Raji (cell line): ENCODE measurements around the gene IGF2BP1.

ENCODE experiments used
- POLR2A ChIP-seq: IDR thresholded peaks from 2 replicates; pipeline ENCODE4 v1.6.1; 2011; ENCODE audit warnings: low read depth, low read length, control low read depth; ENCODE audit not compliant: insufficient read depth

IGF2BP1 gene

DNA sequence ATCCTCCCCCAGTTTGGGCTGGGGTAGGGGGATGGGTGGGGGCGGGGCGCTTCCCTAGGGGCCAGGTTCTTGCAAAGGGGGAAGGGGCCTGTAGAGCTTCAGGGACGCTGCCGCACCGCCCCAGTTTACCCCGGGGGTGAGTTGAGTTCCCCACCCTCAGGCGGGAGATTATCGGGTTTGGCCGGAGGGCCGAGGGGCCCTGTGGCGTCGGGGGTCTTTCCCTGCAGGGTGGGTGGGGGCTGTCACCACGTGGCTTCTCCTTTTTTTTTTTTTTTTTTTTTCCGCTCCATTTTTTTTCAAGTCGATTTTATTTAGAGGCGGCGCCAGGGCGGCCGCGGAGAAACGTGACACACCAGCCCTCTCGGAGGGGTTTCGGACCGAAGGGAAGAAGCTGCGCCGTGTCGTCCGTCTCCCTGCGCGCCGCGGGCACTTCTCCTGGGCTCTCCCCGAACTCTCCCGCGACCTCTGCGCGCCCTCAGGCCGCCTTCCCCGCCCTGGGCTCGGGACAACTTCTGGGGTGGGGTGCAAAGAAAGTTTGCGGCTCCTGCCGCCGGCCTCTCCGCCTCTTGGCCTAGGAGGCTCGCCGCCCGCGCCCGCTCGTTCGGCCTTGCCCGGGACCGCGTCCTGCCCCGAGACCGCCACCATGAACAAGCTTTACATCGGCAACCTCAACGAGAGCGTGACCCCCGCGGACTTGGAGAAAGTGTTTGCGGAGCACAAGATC, at the start of gene IGF2BP1:
IGF2BP1 (plus strand) TSS at position 283 of the 724 bp plus-strand sequence; CDS start at position 644, 361 bp downstream.
- no peak for TF ChIP-seq POLR2A

DNA sequence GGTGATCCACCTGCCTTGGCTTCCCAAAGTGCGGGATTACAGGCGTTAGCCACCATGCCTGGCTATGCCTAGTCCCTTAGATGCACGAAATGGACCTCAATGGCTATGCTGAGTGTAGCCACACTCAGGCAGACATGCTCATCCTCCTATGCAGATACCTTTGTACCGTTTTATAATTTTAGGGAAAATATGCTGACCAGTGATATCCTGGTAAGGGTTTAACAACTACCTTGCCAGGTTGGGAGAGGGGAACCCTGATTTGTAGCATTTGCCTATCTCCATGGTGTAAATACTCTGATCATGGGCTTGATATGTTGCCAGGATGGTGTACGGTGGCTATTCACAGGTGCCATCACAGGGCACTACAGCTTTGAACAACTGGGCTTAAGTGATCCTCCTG, 45.6 kb upstream of the IGF2BP1 start:
- no peak for TF ChIP-seq POLR2A

DNA sequence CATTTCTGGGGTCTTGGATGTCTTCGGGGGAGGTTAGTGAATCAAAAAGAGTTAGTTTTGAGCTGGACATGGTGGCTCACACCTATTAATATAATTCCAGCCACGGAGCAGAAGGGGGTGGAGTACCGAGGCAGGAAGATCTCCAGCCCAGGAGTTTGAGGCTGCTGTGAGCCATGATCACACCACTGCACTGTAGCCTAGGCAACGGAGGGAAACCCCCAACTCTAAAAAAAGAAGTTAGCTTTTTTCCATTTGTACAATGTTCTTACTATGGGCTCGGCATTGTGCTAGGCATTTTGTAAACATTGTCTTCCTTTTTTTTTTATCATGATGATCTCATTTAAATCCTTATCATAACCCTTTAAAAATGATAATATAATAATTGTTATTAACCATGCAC, 44.3 kb upstream of the IGF2BP1 start:
- no peak for TF ChIP-seq POLR2A

DNA sequence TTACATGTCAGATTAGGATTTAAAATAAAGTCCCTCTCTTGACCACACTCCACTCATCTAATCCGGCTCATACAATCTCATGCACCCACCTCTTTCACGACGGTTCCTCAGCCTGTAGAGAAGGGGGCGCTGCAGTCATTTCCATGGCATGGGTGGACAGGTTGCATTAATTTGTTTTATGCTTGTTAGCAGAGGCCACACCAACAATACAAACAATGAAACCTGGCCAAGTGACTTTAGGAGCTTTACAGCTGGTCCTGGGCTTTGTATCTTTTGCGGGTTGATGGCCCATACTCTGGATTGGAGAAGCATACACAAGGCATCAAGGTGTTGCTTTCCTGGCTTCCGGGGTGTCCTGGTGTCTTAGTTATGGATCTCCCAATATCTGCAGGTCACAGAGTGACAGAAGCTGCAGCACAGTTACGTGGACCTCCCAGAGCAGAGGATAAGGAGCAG, 42.9 kb upstream of the IGF2BP1 start:
- TF ChIP-seq POLR2A, result no peak

DNA sequence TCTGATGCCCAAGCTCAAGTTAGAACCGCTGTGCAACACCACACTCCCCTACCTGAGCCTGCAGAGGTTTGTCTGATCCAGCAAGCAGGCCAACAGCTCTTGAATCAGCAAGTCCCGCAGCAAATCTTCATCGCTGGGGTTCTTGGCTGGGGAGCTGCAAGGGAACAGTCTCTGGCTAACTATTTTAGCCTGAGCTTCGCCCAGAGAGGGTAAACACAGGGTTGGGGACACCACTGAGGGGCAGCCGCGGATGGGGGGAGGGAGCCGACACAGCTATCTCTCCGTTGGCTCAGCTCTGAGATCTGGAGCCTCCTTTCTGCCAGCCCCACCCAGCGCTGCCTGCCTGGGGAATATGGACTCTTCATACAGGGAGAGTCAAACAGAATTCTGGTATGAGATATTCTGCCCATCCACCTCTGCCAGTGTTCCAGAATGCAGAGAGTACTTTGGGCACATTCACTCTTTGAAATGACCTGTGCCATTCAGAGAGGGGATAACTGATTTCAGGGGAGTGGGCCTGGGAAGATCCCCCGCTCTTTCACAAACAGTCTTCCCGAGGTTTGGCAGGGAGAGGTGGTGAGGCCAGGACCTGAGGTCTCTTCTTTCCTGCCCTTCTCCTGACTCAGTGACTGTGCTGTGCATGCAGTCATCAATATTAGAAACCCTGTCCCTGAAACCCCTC, 36.2 kb upstream of the IGF2BP1 start:
- TF ChIP-seq POLR2A, result no peak

DNA sequence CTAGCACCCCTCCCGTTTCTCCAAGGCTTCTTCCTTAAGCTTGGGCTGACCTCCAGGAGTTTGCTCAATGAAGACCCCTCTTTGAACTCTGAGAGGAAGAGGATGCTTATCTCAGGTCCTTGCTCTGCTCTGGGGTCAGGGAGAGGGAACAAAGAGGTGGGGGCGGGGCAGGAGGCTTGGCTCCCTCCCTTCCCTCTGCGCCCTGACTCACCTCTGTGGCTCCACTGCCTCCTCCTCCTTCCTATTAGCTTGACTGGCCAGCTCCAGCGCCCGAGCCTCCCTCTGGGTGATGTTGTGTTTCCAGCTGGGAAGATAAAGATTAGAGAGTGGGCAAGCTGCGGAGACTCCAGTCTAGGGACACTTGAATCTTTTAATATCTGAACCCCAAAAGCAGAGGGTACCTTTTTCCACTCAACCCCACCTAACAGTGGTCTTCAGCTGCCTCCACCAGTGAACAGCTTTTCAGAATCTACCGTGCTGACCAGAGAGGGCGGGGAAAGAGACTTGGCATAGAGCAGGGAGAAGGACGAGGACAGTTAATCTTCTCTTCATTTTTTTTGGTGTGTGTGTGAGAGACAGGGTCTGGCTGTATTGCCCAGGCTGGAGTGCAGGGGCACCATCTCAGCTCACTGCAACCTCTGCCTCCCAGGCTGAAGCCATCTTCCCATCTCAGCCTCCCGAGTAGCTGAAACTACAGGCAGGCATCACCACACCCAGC, 35.5 kb upstream of the IGF2BP1 start:
- TF ChIP-seq POLR2A, result no peak

DNA sequence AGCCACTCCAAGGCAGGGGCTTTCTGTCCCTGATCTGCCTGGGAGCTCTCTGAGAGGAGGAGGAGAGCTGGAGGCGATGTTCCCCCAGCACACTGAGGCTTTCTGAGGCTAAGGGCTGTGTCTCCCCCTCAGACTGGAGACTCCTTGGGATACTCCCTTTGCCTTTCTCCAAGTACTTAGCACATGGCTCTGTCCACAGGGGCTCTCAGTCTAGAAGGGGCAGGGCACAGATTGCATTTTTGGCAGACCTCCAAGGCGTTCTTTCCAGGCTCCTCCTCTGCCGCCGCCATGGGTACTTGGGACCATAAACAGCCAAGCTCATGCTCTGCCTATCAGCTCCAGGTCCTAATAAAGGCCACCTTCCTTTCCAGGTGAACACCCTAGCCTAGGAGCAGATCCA, 27.0 kb upstream of the IGF2BP1 start:
- TF ChIP-seq POLR2A, result no peak

DNA sequence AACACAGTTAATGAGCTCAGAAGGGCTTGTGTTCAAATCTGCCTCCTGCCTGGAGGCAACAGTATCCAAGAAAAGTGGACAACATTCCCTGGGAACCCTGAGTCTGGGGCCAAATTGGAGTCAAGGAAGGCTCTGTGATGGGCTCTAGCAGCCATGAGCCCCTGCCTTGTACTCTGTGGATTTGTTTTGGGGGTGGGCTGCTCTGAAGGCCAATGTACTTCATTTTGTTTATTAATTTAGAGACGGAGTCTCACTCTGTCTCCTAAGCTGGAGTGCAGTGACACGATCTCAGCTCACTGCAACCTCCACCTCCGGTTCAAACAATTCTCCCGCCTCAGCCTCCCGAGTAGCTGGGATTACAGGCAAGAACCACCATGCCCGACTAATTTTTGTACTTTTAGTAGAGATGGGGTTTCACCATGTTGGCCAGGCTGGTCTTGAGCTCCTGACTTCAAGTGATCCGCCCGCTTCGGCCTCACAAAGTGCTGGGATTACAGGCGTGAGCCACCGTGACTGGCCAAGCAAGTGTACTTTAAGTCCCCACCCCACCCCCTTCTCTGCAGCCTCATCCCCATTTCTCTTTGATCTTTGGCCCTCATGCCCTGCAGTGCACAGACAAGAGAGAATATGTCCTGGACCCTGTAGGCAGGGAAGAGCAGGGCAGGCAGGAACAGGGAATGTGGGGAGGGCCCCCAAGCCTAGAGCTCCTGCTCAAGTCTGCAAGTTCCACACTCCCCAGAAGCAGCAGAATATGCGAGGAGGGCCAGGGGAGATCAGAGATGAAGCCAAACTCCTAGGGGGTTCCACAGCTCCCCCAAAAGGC, 26.1 kb upstream of the IGF2BP1 start:
- no peak for TF ChIP-seq POLR2A

DNA sequence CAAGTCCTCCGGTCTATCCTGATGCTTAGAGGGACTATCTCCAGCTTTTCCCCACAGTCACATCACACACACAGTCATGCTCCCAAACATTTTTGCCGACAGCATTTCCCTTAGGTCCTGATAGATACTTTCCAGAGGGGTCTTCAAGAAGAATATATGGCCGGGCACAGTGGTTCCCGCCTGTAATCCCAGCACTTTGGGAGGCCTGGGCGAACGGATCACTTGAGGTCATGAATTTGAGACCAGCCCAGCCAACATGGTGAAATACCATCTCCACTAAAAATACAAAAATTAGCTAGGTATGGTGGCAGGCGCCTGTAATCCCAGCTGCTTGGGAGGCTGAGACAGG, 24.5 kb upstream of the IGF2BP1 start:
- no peak for TF ChIP-seq POLR2A

DNA sequence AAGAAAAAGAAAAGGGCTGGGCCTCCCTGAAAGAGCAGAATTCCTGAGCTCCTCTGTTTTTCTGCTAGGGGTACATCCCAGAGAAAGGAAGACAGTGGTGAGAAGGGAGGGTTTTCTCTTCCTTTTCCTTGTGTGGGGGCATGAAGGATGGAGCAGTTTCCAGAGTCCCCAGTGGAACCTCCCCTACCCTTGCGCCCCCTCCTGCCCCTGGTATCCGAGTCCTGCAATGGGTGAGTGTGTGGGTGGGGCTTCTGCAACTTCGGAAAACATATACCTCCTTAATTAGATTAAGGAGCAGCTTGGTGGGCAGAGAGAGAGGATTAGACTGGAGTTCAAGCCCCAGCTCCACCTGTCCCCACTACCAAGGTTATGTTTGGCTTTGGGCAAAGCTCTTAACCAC, 23.4 kb upstream of the IGF2BP1 start:
- TF ChIP-seq POLR2A, result no peak

DNA sequence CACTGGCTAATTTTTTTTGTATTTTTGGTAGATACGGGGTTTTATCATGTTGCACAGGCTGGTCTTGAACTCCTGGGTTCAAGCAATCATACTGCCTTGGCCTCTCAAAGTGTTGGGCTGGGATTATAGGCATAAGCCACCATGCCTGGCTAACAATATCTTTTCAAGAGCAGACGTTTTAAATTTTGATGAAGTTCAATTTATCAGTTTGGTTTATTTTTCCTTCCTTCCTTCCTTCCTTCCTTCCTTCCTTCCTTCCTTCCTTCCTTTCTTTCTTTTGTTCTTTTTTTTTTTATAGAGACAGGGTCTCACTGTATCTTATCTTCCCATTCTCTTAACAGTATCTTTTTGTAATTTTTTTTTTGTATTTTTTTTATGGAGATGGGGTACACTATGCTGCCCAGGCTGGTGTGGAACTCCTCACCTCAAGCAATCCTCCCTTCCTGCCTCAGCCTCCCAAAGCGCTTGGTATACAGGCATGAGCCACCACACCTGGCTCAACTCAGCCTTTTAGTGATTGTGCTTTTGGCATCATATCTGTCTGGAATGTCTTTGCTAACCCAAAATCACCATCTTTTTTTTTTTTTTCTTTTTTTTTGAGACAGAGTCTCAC, 15.2 kb upstream of the IGF2BP1 start:
- no peak for TF ChIP-seq POLR2A

DNA sequence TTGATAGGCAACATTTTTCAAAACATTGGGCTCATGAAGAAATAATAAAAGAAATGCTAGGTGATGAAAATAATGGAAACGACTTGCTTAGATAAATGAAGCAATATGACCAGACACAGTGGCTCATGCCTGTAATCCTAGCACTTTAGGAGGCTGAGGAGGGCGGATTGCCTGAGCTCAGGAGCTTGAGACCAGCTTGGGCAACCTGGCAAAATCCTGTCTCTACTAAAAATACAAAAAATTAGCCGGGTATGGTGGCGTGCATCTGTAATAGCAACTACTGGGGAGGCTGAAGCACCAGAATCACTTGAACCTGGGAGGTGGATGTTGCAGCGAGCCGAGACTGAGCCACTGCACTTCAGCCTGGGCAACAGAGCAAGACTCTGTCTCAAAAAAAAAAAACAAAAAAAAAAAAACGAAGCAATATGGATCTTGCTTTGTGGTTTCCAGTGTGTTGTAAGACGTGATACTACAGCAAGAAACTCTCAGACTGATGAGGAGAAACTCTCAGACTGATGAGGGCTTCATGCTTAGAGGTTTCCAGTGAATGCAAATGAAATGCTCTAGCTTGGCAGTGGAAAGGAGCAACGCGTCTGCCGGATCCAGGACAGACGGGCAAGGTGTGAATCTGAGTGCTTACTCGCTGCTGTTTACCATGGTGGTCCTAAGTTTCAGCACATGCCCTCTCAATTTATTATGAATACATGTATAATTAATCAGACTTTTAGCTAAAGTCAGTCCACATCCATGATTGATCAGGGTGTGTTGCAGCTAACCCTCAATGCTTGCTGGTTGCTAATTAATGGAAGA, 11.5 kb upstream of the IGF2BP1 start:
- TF ChIP-seq POLR2A, result no peak

DNA sequence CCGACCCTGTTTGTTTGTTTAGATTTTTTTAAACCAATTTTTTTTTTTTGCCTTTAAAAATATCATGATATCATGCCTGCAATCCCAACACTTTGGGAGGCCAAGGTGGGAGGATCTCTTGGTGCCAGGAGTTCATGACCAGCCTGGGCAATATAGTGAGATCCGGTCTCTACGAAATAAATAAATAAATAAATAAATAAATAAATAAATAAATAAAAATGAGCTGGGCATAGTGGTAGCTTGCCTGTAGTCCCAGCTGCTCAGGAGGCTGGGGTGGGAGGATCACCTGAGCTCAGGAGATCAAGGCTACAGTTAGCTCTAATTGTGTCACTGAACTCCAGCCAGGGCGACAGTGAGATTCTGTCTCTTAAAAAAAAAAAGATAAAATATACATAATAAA, 8.1 kb upstream of the IGF2BP1 start:
- no peak for TF ChIP-seq POLR2A

DNA sequence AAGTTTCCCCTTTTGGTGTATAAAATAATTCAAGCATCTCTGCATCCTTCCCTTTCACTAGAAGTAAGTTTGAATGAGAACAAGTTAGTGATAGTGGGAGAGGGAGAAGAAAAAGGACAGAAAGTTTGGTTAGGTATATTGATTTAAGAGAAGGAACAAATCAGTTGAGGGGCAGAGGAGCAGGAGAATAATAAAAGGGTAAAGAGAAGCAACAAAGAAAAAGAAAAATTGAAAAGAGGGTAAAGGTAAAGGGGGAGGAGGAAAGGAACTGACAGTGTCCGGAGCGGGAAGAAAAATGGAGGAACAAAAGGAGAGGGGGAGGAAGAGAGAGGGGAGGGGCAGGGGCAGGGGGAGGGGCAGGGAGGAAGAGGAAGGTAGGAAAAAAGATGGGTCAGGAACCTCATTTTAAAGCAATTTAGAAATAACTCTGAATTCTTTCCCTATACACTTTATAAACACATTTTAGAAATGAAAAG, 6.3 kb upstream of the IGF2BP1 start:
- TF ChIP-seq POLR2A, result no peak
